Stimulated activated effector memory CD8-positive, alpha-beta T cell treated with anti-CD3 and anti-CD28 coated beads, Interleukin-12 subunit alpha, Interleukin-12 subunit beta, amount 100 ng/mL, for 72 hours (primary cell): Measurements from ENCODE around the gene MAP4K2.

Source experiments
- ATAC-seq: fragments of 150-1000 bp; cut with Tn5 transposase; 2 replicates; pipeline ENCODE4 v1.10.0; 2021
- DNase-seq, 2 donors: peaks; one replicate each; pipeline ENCODE4 v3.0.0; 2021 to 2022; ENCODE audit warnings: low spot score in 2 of 2
- H3K27ac Mint-ChIP-seq: one replicate; pipeline ENCODE4 v1.8.0; 2022; ENCODE audit warnings: mild to moderate bottlenecking, mixed read lengths
- H3K36me3 Mint-ChIP-seq: one replicate; pipeline ENCODE4 v1.8.0; 2022; ENCODE audit warnings: mild to moderate bottlenecking, mixed read lengths
- H3K4me1 Mint-ChIP-seq: one replicate; pipeline ENCODE4 v1.8.0; 2022; ENCODE audit warnings: mixed read lengths
- H3K4me3 Mint-ChIP-seq: one replicate; pipeline ENCODE4 v1.8.0; 2022; ENCODE audit warnings: mild to moderate bottlenecking, mixed read lengths
- H3K9me3 Mint-ChIP-seq: one replicate; pipeline ENCODE4 v1.8.0; 2022; ENCODE audit warnings: mixed read lengths

MAP4K2 gene

GRCh38 chr11:64762674-64763525, 40.1 kb downstream of the MAP4K2 start:
- Mint-ChIP-seq H3K27ac (peak overlapping the region; percentile 97), H3K36me3 (peaks cover 91% of the 10 kb centered on the region), H3K9me3 (no peaks in the 10 kb centered on the region), H3K4me3 (peak overlapping the region; percentile 63), H3K4me1 (peaks cover 85% of the 10 kb centered on the region)
- ATAC-seq, result no peak
- DNase-seq, result no peak

DNA sequence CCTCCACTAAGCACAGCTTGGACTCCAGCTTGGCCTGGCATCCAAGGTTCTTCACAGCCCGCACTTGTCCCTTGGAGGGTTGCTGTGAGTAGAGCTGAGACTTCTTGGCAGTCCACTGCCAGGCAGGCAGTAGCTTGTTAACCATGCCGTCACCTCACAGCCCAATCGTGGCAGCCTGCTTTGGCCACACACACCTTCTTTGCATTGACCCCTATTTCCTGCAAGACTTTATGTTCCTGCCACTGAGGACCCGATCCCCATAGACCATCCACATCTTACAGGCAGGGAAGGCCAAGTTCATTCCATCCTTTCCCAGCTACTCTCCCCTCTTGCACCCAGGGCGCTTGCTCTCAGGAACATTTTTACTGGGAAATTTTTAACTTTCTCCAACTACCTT, 40.7 kb downstream of the MAP4K2 start:
- peaks cover 85% of the 10 kb centered on the region for H3K36me3 Mint-ChIP-seq
- H3K4me3 Mint-ChIP-seq, result no peak overlapping the region
- DNase-seq (no peak), ATAC-seq (no peak)
- no peaks in the 10 kb centered on the region for H3K9me3 Mint-ChIP-seq
- peaks cover 79% of the 10 kb centered on the region for H3K4me1 Mint-ChIP-seq
- peak overlapping the region; percentile 97 for H3K27ac Mint-ChIP-seq

DNA sequence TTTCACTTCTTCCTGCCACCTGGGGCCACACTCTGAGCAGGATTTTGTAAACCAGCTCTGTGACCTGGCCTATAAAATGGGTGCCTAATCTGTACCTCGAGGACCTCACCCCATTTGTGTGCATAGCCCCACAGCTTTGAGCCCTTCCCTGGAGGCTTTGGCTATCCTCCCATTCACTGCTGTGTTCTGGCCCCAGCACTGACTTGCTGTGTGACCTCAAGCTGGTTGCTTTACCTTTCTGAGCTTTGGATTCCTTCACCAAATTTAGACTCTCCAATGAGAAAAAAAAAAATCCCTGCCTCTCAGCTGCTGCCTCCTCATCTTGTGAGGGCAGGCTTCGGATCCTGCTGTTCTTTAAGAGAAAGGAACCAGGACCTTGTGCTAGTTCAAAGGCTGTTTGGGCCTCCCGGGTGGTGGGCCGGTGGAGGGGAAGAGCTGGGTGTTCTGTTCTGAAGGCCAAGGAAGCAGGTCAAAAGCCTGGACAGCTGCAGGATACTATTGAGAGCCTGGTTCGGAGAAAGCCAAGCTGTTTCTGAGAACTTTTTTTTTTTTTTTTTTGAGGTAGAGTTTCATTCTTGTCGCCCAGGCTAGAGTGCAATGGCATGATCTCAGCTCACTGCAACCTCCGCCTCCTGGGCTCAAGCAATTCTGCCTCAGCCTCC, 42.1 kb downstream of the MAP4K2 start:
- no peak for ATAC-seq
- DNase-seq, result no peak
- no peak overlapping the region for H3K4me3 Mint-ChIP-seq
- H3K36me3 Mint-ChIP-seq, result peaks cover 71% of the 10 kb centered on the region
- no peaks in the 10 kb centered on the region for H3K9me3 Mint-ChIP-seq
- peaks cover 65% of the 10 kb centered on the region for H3K4me1 Mint-ChIP-seq
- H3K27ac Mint-ChIP-seq, result peak overlapping the region; percentile 97

- Mint-ChIP-seq H3K27ac (peak within 1 kb of the TSS; percentile 97), H3K4me3 (no peak within 1 kb of the TSS), H3K4me1 (peaks cover 56% of the 10 kb centered on the region), H3K36me3 (peaks cover 63% of the 10 kb centered on the region), H3K9me3 (no peaks in the 10 kb centered on the region)
- no peak for DNase-seq
- peak; percentile 3 for ATAC-seq
Observed at GRCh38 chr11:64759722-64760719, 43.0 kb downstream of the MAP4K2 start, which contains the start of gene PYGM. Gene PYGM, minus strand, starts transcription at chr11:64759974. Its CDS starts 76 bp downstream, at chr11:64759898.

GRCh38 chr11:64759131-64759721, 43.8 kb downstream of the MAP4K2 start:
- Mint-ChIP-seq H3K9me3 (no peaks in the 10 kb centered on the region), H3K36me3 (peaks cover 55% of the 10 kb centered on the region), H3K4me1 (peaks cover 49% of the 10 kb centered on the region), H3K27ac (peak overlapping the region; percentile 86), H3K4me3 (no peak overlapping the region)
- no peak for DNase-seq
- ATAC-seq, result no peak

DNA sequence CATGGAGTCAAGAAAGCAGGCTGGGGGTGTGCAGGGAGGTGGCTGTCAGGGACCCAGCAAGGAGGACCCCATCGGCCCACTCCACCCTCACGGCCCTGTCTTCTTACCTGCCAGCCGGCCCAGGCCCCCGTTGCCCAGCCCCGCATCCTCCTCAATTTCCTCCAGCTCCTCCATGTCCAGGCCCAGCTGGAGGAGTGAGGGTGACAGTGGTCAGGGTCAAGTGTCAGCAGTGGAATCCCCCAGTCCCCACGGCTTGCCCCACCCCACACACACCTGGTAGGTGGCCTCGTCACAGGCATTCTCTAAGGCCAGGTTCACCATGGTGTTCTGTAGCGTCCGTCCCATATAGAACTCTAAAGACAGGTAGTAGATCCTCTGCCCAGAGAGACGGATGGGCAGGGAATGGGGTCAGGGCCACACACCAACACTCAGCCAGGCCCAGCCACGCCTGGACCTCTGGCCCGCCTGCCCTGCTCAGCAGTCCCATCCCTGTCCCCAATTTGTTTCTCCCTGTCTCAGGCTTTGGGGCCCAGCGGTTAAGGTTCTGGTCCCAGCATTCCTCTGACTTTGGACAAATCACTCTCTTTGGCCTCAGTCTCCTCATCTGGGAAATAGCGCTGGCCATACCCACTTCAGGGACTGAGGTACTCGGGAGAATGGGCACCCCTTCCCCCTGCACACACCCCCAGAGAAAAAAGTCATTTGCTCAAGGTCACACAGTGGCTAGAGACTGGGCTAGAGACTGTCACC, 44.5 kb downstream of the MAP4K2 start:
- peak overlapping the region; percentile 32 for H3K27ac Mint-ChIP-seq
- H3K4me1 Mint-ChIP-seq, result peaks cover 47% of the 10 kb centered on the region
- no peak overlapping the region for H3K4me3 Mint-ChIP-seq
- DNase-seq, result no peak
- H3K36me3 Mint-ChIP-seq, result peaks cover 47% of the 10 kb centered on the region
- no peak for ATAC-seq
- H3K9me3 Mint-ChIP-seq, result no peaks in the 10 kb centered on the region

DNA sequence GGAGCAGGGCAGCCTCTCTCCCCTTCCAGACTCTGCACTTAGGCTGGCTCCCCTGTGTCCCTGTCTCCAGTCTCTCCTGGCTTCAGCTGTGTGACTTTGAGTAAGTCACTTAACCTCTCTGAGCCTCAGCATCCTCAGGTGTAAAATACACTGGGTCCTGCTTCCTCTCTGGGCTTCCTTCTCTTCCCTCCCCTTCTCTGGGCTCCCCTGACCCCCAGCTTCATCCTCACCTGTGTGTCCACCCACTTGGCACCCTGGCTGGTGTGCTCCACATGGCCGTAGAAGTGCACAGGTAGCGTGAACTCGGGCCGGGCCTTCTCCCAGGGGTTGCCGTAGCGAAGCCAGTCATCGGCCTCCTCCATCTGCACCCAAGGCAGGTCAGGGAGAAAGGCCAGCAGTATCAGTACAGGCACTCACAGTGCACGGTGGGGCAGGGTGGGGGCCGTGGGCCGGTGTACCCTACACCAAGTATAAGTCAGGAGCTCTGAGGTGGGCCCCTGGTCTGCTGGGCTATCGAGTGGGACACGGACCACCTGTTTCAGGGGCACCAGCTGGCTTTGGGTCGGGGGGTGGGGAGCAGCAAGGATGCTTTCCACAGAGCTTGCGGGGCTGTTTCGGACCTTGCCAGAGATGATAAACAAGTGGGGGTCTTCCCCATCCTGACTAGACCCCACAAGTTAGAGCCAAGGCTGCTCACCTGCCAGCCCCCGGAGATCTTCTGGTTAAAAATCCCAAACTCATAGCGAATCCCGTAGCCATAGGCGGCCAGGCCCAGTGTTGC, 45.3 kb downstream of the MAP4K2 start:
- H3K27ac Mint-ChIP-seq, result peak overlapping the region; percentile 74
- ATAC-seq (no peak), DNase-seq (no peak)
- peaks cover 40% of the 10 kb centered on the region for H3K36me3 Mint-ChIP-seq
- peaks cover 44% of the 10 kb centered on the region for H3K4me1 Mint-ChIP-seq
- H3K4me3 Mint-ChIP-seq, result no peak overlapping the region
- H3K9me3 Mint-ChIP-seq, result no peaks in the 10 kb centered on the region

DNA sequence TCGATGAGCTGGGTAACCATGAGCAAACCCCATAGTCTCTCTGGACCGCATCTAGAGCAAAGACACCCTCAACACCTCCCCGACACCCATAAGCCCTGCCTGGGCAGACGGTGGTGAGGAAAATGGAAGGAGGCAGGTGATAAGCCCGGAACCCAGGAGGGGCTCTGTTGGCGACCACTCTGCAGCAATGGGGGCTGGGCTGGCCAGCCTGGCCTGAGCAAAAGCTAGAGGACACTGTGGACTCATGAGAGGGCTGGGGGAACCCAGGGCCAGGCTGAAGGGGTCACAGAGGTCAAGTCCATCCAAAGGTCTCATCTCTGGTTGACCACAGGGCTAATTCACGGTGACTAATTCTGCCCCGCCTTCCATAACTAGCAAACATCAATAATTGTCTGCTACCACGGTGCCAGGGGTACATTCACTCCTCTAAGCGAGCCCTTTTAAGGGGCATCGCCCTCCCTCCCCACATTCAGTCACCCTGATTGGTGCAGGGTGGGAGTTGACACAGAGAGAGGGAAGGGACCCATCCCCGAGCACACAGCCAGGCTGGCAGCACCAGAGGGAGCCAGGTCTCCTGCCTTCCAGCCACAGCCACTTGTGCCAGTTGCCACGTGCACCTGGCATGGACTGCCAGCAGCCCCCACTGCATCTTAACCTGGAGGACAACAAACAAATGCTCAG, 47.2 kb downstream of the MAP4K2 start:
- peaks cover 37% of the 10 kb centered on the region for H3K4me1 Mint-ChIP-seq
- no peak overlapping the region for H3K4me3 Mint-ChIP-seq
- no peak overlapping the region for H3K27ac Mint-ChIP-seq
- H3K36me3 Mint-ChIP-seq, result peaks cover 21% of the 10 kb centered on the region
- no peak for DNase-seq
- ATAC-seq, result no peak
- H3K9me3 Mint-ChIP-seq, result no peaks in the 10 kb centered on the region

- ATAC-seq, result no peak
- Mint-ChIP-seq H3K4me1 (peaks cover 38% of the 10 kb centered on the region), H3K27ac (peak overlapping the region; percentile 48), H3K4me3 (no peak overlapping the region), H3K36me3 (peaks cover 19% of the 10 kb centered on the region), H3K9me3 (no peaks in the 10 kb centered on the region)
- no peak for DNase-seq
Observed at GRCh38 chr11:64754919-64755662, 47.9 kb downstream of the MAP4K2 start.

GRCh38 chr11:64754124-64754918, 48.7 kb downstream of the MAP4K2 start:
- peaks cover 15% of the 10 kb centered on the region for H3K36me3 Mint-ChIP-seq
- H3K4me1 Mint-ChIP-seq, result peaks cover 32% of the 10 kb centered on the region
- H3K27ac Mint-ChIP-seq, result peak overlapping the region; percentile 48
- DNase-seq, result no peak
- H3K9me3 Mint-ChIP-seq, result no peaks in the 10 kb centered on the region
- H3K4me3 Mint-ChIP-seq, result no peak overlapping the region
- ATAC-seq, result no peak

GRCh38 chr11:64753380-64754123, 49.5 kb downstream of the MAP4K2 start:
- peaks cover 12% of the 10 kb centered on the region for H3K36me3 Mint-ChIP-seq
- no peaks in the 10 kb centered on the region for H3K9me3 Mint-ChIP-seq
- no peak for ATAC-seq
- H3K4me1 Mint-ChIP-seq, result peaks cover 31% of the 10 kb centered on the region
- H3K27ac Mint-ChIP-seq, result no peak overlapping the region
- no peak overlapping the region for H3K4me3 Mint-ChIP-seq
- DNase-seq, result no peak
